GM12864 (cell line): Measurements from ENCODE around the gene FREM1.

ENCODE experiments used
- DNase-seq: peaks from one replicate; pipeline ENCODE4 v3.0.0-alpha.2; 2011; ENCODE audit warnings: low read depth
- H3K4me3 ChIP-seq: 2 replicates; pipeline ENCODE4 v1.5.1; 2011; ENCODE audit warnings: mild to moderate bottlenecking, low read depth, low read length, control low read depth
- TF ChIP-seq, protein P1 (sequence below): IDR thresholded peaks from 2 replicates; pipeline ENCODE4 v1.5.1; 2011; ENCODE audit warnings: low read depth, mild to moderate bottlenecking, moderate library complexity, low read length, control low read depth, inconsistent platforms; ENCODE audit errors: missing control alignments

FREM1 gene

GRCh38 chr9:14710804-14711203 is 199.4 kb downstream of the FREM1 start:
- no peak for DNase-seq
- TF ChIP-seq, protein P1, sequence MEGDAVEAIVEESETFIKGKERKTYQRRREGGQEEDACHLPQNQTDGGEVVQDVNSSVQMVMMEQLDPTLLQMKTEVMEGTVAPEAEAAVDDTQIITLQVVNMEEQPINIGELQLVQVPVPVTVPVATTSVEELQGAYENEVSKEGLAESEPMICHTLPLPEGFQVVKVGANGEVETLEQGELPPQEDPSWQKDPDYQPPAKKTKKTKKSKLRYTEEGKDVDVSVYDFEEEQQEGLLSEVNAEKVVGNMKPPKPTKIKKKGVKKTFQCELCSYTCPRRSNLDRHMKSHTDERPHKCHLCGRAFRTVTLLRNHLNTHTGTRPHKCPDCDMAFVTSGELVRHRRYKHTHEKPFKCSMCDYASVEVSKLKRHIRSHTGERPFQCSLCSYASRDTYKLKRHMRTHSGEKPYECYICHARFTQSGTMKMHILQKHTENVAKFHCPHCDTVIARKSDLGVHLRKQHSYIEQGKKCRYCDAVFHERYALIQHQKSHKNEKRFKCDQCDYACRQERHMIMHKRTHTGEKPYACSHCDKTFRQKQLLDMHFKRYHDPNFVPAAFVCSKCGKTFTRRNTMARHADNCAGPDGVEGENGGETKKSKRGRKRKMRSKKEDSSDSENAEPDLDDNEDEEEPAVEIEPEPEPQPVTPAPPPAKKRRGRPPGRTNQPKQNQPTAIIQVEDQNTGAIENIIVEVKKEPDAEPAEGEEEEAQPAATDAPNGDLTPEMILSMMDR: no peak
- no peak overlapping the region for H3K4me3 ChIP-seq

DNA sequence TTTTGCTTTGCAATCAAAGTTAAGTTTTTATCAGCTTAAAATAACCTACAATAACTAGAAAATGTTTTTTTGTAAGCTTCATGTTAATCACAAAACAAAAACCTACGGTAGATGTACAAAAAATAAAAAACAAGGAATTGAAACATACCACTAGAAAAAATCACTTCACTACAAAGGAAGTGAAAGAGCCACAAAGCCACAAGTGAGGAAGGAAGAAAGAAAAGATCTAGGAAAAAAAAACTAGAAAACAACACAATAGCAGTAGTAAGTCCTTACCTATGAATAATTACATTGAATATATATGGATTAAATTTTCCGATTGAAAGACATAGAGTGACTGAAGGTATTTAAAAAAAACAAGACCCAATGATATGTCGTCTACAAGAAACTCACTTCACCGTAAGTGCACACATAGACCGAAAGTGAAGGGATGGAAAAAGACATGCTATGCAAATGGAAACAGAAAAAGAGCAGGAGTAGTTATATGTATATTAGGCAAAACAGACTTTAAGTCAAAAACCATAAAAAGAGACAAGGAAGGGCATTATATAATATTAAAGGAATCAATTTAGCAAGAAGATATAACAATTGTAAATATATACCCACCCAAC is 203.6 kb downstream of the FREM1 start:
- TF ChIP-seq, protein P1: no peak
- H3K4me3 ChIP-seq: no peak overlapping the region
- no peak for DNase-seq

DNA sequence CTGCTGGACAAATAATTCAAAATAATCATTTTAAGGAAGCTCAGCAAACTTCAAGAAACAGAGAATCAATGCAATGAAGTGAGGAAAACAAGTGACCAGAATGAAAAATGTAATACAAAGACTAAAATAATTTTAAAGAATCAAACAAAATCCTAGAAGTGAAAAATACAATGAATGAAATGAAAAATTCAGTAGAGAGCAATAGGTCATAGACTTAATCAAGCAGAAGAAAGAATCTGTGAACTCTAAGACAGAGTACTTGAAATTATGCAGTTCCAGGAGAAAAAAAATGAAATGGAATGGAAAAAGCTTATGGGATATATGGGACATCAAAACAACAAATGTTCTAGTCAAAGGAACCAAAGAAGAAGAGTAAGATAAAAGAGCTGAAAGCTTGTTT is 205.1 kb downstream of the FREM1 start:
- DNase-seq: no peak
- TF ChIP-seq, protein P1: no peak
- no peak overlapping the region for H3K4me3 ChIP-seq

DNA sequence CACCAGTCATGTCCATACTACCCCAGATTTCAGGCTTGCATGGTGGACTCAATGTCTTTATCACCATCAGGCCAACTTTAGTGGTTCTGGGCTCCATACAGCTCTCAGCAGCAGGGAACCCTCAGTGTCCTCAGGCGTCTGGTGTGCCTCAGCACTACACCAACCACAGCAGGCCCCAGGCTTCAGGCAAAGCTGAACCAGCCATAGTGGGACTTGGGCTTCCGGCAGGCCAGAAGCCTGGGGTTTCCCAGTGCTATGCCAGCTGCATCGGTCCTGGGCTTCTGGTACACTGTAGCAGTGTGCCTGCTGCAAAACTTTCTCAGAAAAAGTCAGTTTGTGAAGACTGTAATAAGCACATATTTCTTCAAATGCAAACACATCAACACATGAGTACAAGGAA is 205.9 kb downstream of the FREM1 start:
- no peak for DNase-seq
- H3K4me3 ChIP-seq: no peak overlapping the region
- TF ChIP-seq, protein P1: no peak

DNA sequence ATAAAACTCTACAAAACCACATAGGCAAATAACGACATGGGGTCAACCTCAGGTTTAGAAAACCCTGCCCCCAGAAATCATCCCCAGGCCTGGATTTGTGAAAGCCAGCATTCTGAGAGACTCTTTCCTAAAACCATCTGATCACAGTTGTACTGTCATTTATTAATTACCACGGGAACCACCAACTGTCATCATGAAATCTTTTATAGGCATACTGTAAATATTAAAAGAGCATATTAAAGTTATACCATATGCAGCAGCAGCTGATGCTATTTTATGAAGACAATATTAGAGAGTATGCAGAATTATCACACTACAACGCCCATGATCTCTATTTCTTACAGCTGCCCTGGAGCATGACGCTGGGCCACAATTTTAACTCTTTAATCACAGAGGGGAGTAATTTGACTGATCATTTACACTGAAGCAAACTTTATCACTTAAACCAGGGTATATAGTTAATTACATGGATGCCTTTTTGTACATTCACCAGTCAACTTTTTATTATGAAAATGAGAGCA is 208.0 kb downstream of the FREM1 start:
- H3K4me3 ChIP-seq: no peak overlapping the region
- no peak for DNase-seq
- TF ChIP-seq, protein P1: no peak

GRCh38 chr9:14693251-14693861 is 216.9 kb downstream of the FREM1 start, which contains the start of gene ZDHHC21:
Gene ZDHHC21 (minus strand): TSS chr9:14693432. CDS start chr9:14674340, 19,092 bp downstream.
- no peak for DNase-seq
- TF ChIP-seq, protein P1: no peak
- H3K4me3 ChIP-seq: peak within 1 kb of the TSS; percentile 59
